Cortex of kidney (tissue), 1 donor: Measurements from ENCODE around the gene MRGPRE.

Source experiments
- DNase-seq: peaks from one replicate; lab custom pipeline; 2025; lab: John Stamatoyannopoulos, UW

MRGPRE gene

DNA sequence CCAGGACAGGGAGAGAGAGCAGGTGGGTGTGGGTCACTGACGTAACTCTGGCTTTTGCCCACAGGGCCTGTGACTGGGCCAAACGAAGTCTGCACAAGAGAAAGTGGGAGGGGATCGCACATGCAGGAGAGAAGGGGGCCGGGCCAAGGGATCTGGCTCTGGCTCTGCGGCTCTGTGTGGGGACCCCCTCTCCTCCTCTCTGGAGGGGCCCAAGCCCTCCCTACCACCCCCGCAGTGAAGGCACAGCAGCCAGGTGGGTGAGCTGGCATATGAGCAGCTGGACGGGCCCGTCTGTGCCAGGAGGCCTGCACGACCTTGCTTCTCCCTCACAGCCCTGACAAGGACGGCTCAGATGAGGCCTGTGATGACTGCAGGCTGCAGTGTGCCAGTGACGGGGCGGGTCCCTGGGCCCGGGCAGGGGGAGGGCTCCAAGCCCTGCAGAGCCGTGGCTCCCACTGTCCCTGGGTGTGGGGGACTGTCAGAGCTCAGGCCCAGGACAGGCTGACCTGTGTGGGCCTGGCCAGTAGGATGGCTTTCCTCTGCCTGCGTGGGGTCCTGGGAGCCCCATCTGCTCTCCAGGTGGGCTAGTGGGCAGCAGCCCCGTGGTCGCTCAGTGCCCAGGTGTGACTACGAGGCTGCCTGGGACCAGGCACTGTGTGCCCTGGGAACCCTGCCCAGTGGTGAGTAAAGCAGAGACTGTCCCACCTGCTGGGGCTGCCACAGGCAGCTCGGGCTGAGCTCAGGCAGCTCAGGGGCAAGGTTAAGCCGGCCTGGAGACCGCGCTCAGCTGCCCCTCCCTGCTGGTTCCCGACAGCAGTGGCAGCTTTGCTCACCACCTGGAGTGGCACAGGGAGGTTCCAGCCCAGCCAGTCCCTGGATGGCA lies 35.8 kb downstream of the MRGPRE start:
- DNase-seq, result no peak

DNA sequence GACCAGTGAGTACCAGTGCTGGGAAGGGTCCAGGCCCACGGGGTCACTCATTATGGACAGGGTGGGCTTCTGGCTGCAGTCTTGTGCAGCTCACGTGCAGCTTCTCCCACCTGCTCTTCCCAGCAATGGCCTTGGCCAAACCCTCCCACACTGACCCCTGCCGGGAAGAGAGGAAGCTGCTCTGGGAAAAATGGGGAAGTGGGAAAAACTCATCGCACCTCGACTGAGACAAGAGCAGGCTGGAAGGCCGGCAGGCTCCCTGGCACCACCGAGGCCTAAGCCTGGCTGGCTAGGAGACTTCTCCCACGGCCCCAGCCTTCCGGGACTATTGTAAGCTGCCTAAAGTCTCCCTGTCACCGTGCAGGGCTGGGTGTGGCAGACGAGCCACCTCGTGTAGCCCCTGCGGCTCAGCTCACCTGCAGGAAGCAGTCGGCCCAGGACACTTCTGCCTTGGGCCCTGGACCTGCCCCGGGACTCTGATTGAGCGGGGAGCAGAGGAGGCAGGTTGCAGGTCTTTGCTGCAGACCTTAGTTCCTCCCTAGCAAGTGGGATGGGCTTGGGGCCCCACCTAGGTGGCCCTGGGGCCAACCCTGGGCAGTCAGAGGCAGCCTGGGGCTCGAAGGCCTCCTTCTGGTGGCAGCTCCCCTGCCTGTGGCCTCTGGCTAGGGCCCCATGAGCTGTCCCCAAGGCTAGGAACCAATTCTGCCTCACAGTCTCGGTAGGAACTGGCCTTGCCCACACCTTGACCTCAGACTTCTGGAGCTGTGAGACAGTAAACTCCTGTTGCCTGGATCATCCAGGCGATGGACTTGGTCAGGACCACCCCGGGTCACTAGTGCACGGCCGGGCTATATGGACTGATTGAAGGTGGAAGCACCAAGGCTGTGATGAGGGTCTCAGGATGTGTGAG lies 36.7 kb downstream of the MRGPRE start:
- no peak for DNase-seq

DNA sequence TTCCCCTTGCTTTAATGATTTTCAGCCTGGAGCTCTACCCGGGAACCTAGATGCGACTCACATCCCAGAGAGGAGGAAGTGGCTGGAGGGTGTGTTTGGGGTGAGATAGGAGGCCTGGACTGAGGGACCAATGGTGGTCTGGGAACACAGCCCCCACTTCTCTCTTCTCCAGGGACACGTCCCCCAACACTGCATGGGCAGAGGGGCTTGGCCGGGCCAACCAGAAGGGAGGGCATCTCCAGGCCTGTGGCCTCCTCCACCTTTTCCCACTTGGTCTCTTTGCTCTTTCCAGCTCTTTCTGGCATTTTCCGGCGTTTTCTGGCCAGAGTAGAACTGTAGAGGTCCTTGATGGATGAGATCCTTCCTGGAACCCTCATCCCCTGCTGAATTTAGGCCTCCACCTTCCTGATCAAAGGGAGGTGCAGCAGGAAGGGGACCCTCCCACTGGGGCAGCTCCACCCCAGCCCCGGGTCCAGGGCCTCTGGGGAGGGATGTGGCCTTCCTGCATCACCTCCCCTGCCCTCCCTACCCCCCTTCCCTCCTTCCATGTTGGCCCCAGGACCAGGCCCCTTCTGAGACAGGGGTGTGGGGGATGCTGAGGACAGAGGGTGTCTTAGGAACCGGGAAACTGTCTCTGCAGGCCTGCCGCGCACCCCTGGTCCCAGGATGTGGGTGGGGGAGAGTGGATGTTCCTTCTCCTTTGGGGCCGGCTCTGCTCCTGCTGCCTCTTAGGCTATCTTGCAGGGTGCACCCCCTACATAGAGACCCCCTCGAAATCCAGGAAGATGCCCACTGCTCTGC lies 38.0 kb downstream of the MRGPRE start:
- no peak for DNase-seq

DNA sequence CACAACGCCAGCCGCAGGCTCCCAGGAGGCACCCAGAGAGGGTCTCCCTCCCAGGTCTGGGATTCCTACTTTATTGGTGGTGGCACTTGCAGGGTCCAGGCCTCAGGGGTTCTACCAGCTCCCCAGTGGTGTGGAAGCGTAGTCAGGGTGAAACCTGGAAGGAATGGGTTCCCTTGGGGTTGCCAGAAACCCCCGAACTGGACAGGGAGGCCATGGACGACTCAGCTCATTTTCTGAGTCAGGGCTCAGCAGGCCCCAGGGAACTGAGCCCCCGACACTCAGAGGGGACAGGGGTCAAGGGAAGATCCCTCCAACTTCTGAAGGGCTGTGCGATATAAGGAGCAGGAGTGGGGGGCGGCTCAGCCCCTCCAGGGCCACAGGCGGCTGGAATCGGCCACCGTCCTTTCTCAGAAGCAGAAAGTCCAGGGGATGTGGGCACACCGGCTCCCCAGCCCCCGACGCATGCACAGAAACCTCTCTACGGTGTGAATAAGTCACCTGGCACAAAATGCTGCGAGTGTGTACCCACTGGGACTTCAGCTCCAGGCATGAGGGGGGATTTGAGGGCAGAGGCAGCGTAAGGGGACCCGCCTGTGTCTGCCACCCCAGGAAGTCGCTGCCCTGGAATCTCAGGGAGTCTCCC lies 38.7 kb downstream of the MRGPRE start:
- no peak for DNase-seq

DNA sequence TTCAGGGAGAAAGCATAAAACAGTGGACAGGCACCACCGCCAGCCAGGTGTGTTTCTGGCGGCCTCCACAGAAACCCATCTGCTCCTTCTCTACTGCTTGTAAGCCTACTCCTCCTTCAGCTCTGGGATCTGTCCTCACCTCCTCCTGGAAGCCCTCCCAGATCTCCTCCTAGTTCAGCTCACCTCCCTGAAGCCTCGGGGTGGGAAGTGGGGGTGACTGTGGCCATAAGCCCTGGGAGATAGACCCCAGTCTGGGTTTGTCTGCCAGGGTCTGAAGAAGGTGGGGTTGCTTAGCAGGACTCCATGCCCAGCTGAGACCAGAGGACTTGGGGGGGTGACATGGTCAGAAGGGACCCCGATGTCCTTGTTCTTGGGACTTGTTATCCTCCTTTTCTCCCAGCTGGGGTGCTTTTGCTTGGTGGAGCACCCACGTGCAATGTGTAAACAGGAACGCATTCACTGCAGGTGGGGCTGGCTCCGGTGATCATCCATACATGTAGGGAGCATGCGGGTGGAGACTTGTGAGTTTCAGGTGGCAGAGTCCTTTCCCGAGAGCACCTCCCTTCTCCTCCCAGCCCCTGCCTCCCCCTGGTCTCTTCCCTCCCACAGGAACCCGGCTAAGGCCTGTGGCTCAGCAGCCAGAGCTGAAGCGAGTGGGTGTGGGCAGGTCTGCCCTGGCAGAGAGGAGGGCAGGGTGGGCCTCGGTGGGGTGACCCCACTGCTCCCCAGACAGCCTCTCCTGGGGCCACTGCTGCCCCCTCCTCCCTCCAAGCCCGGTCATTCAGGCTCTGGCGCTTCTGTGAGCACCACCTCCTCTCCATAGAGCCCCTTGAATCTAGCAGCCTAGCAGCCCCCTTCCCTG lies 39.5 kb downstream of the MRGPRE start:
- no peak for DNase-seq

DNA sequence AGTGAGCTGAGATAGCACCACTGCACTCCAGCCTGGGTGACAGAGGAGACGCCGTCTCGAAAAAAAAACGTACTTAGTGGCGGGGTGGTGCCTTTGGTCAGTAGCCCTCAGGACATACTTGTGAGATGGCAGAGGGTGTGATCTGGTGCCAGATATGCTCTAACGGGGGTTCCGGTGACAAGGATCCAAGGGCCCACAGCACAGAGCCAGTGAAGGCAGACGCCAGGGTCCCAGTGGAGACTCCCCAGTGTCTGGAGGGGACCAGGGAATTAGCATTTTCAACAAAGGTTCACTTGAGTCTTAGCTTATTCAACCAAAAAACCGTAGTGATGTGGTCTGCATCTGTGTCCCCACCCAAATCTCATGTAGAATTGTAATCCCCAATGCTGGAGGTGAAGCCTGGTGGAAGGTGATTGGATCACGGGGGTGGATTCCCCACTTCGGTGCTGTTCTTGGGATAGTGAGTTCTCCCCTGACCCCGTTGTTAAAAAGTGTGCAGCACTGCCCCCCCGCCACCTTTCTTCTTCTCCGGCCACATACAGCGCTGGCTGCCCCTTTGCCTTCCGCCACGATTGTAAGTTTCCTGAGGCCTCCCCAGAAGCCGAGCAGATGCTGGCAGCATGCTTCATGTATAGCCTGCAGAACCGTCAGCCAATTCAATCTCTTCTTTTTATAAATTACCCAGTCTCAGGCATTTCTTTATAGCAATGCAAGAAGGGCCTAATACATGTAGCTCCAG lies 40.5 kb downstream of the MRGPRE start:
- DNase-seq, result no peak

DNA sequence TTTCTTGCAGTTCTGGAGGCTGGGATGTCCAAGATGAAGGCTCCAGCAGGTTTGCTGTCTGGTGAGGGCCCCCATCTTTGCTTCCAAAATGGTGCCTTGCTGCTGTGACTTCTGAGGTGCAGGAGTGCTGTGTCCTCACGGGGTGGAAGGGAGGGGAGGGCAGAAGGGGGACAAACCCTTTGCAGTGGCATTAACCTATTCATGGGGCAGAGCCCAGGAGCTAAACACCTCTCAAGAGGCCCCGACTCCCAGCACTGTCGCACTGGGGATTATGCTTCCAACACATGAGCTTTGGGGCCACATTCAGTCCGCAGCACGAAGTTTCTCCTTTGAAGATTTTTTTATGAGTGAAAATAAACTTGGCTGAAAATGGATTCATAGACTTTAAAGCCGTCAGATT lies 41.6 kb downstream of the MRGPRE start:
- DNase-seq, result no peak

DNA sequence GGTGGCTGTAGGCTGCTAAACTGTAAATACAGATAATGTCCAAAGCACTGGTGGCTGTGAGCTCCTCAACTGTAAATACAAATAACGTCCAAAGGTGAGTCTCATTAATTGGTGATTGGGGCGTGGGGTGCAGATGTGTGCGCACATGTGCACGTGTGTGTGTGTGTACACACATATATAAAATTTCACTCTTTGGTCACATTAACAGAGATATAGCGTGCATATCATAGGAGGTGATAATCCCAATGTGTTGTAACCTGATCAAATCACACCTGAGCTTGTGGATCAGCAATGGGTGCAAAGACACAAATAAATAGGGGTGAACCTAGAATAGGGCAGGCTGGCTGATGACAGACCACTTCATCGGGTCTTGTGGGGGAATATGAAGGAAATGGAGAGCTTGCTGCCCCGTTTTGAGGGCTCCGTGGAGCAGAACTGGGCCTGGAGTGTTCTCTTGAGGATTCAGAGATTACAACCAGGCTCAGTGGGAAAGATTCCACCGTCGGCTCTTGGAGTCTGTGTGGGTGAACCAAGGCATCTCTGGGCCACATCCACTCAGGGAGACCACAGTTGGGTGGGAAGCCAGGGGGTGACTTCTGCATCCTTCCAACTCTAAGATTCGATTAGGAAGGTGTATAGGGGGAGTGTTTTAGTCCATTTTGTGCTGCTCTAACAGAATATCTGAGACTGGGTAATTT lies 42.2 kb downstream of the MRGPRE start:
- no peak for DNase-seq

DNA sequence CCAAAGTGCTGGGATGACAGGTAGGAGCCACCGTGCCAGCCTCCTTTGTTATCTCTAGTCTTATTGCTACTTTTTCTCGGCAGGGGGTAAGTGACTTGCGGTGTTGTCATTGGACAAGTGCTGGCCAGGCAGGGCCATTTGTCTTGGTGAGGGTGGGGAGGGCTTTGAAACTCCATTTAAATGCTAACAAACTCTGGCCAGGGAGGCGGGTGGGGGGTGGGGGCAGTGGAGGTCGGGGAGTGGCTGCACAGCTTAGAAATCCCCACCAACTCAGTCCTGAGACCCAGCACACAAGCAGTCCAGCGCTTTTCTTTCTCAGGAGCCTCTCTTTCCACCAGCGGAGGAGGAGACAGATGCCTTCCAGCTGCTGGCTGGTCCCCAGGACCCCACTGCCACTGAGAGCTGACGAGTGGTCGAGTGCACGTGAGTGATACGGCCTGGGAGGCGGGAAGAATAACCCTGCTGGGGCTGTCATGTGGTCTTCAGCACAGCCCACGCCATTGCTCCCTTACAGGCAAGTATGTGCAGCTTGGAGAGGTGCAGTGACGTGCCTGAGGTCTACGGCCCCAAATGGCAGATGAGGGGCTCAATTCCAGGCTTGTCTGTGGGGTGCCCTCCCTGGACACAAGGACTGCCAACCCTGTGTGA lies 42.9 kb downstream of the MRGPRE start:
- no peak for DNase-seq

DNA sequence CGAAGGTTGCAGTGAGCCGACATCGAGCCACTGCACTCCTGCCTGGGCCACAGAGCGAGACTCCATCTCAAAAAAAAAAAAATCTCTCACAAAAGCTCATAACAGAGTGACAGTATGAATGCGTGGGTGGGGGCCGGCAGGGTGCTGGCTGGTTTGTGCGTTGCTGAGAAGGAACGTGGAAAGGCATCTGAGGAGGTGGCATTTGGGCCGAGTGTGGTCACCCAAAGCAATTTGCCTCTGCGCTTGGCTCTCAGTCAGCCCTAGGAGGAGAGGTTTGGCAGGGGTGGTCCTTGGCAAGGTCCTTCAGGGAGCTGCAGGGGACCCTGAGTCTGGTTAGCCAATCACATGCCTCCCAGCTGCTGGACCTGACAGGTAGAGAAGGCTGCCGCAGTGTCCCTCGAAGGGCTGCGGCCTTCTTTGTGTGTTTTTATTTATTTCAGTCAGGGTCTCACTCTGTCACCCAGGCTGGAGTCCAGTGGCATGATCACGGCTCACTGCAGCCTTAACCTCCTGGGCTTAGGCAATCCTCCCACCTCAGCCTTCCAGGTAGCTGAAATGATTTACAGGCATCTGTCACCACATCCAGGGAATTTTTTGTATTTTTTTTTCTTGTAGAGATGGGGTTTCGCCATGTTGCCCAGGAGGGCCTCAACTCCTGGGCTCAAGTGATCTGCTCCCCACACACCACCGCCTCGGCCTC lies 43.6 kb downstream of the MRGPRE start:
- no peak for DNase-seq

DNA sequence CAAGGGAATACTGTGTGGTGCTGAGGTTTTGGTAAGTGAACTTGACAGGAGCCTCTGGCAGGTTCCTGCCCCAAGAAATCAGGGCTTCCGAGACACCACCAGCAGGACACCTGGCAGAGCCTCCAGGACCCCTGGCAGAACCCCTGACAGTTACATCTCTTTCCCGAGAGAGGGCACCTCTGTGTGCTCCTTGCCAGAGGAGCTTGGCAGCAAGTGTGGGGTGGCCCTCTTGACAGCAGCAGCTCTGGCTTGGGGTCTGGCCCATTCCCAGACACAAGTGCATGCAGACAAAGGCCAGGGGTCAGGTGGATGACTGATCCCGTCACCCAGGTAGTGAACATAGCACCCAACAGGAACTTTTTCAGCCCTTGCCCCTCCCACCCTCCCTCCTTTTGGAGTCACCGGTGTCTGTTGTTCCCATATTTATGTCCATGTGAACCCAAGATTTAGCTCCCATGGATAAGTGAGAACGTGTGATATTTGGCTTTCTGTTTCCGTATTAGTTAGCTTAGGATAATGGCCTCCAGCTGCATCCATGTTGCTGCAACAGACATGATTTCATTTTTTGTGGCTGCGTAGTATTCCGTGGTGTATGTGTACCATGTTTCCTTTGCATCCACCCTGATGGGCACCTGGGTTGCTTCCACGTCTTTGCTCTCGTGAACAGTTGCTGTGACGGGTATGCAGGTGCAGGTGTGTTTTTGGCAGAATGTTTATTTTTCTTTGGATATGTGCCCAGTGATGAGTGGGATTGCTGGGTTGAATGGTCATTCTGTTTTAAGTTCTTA lies 45.9 kb downstream of the MRGPRE start:
- no peak for DNase-seq

DNA sequence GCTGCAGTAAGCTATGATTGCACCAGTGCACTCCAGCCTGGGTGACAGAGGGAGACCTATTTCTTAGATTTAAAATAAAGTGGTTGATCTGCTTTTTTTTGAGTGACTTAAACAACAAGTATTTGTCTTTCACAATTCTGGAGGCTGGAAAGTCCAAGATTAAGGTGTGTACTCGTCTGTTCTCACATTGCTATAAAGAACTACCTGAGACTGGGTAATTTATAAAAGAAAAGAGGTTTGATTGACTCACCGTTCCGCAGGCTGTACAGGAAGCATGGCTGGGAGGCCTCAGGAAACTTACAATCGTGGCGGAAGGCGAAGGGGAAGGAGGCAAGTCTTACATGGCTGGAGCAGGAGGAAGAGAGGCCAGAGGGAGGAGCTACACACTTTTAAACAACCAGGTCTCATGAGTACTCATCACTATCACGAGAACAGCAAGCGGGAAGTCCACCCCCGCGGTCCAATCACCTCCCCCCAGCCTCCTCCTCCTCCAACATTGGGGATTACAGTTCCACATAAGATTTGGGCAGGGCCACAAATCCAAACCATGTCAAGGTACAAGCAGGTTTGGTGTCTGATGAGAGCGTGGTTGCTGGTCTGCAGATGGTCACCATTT lies 47.4 kb downstream of the MRGPRE start:
- DNase-seq, result no peak

DNA sequence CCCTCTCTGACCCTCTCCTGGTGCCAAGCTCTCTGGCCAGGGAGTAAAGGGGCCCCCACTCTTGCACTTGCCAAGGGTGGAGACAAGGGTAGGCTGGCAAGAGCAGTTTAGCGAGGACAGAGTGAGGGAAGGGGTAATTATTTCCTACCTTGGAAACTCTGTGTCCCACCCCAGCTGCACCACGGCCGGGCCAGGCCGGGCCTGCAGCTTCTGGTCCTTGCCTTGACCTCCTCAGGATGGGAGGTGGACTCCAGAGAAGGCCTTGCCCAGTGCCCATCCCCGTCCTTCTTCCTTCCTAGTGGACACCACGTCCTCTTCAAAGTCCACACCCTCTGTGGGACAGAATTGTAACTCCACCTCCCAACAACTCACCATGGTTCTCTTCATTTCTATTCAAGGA lies 48.7 kb downstream of the MRGPRE start:
- no peak for DNase-seq

DNA sequence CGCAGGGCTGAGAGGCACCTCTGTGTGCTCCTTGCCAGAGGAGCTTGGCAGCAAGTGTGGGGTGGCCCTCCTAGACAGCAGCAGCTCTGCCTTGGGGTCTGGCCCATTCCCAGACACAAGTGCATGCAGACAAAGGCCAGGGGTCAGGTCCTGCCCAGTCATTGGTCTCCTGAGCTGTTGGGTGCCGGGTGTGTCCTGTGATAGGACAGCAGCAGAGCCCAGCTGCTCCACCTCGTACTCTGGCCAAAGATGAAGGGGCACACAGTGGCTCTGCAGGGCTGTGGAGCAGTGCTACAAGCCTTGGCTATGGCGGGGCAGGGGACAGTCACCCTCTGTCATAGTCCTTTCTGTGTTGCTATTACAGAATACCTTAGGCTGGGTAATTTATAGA lies 49.8 kb downstream of the MRGPRE start:
- DNase-seq, result no peak

DNA sequence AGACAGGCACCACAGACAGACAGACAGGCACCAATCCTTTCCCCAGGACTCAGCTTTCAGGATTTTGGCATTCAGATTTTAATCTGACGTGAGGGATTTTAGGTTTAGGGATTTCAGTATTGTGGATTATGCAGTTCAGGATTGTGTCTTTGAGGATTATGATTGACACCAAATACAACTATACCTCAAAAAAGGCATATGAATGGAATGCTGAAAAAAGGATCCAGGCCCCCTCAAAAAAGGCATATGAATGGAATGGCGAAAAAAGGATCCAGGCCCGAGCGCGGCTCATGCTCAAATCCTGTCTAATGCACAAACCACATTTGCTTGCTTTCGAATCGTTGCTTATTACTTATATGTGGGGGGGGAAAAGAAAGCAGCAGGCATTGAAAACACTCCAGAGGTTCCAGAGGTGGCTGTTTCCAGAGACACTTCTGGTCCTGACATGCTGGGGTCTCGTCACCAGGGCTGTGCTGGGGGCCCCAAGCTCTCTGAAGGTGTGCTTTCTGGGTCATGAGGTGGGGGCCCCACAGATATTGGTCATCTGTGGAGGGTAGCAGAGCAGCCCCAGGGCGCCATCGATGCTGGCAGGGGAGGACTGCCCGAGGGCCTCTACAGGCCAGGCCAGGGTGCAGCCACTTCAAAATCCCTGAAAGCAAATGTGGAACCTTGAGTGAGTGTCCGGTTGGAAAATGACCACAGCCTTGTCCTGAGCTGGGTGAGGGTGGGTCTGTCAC lies 50.3 kb downstream of the MRGPRE start:
- no peak for DNase-seq

DNA sequence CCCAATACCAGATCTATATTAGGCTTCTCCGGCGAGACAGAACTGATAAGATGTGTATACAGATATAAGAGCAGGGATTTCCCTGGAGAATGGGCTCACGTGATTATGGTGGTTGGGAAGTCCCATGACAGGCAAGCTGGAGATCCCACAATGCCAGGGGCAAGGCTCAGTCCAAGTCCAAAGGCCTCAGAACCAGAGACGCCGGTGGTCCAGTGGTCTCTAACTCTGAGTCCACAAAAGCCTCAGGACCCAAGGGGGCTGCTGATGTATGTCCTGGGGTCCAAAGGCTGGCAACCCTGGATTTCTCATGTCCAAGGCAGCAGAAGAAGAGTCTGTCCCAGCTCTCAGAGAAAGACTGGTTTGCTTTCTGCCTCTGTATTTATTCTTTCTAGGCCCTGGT lies 51.3 kb downstream of the MRGPRE start:
- no peak for DNase-seq
